ENCODE data around the gene CHST11.

The CHST11 gene

DNA sequence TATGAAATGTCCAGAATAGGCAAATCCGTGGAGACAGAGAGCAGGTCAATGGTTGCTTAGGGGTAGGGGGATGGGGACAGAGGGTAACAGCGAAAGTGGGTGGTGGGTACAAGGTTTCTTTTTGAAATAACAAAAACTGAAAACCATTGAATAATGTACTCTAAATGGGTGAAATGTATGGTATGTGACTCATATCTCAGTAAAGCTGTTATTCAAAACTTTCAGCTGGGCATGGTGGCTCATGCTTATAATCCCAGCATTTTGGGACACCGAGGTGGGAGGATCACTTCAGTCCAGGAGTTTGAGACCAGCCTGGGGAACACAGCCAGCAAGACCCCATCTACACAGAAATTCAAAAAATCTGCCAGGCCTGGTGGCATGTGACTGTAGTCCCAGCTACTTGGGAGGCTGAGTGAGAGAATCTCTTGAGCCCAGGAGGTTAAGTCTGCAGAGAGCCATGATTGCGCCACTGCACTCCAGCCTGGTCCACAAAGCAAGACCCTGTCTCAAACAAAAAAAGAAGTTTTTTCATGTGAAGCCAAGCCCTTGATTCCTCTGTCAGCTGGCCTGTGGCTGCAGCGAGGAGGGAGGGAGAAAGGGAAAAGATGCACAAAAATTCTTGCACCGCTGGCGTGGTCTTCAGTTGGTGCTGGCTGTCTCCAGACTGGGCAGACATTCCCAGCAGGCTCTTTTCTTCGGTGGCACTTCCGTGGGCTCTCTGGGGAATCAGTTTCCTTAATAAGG is 253.1 kb downstream of the CHST11 start:
- no peak for DNase-seq (ENCODE audit: extremely low read depth in 1 of 2, low read depth in 1 of 2)

DNA sequence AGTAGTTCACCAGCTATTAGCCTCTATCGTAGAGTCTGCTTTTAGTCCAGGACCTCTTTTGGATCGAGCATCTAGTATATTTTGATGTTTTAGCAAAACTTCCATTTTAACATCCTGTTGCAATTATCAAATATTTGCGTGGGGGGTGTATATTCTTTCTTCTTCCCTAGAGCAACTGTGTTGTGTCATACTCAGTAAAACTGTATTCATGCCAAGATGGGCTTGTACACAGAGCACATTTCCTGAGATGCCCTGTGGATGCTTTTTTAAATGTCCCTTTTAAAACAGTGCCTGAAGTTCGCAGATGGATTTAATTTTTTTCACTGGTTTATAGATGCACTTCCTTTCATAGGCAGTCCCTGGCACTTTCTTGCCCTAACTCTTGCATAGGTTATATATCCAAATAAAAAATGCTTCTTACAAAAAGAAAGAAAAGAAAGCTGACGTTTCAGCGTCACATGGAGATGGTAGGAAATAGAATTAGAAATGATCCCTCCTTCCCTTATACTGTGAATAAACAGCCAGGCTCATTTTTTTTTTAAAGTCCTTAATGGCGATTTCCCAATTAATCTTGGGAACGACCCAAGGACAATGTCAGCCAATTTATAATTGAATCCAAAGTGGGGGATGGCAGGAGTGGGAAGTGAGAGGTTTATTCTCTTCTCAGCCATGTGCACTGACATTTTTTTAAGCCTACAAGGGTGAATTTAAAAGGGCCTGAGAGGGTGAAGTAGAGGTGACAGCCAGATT is 254.4 kb downstream of the CHST11 start:
- no peak for DNase-seq (ENCODE audit: extremely low read depth in 1 of 2, low read depth in 1 of 2)

DNA sequence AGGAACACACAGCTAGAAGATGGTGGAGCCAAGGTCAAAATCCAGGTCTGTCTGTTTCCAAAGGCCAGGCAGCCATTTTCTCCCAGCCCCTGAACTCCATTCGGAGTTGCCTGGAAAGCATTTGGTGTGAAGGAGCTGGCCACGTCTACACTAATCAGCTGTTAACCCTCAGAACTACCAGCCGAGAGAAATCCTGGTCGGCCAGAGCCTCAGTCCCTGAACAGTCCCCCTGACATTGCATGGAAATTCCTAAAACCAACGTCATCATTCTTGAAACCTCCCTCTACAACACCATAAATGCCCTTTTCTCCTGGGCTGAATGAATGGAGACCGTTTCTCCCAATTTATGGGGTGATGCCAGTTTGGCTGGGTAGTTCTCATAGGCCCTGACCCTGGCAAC is 255.7 kb downstream of the CHST11 start:
- no peak for DNase-seq (ENCODE audit: extremely low read depth in 1 of 2, low read depth in 1 of 2)

DNA sequence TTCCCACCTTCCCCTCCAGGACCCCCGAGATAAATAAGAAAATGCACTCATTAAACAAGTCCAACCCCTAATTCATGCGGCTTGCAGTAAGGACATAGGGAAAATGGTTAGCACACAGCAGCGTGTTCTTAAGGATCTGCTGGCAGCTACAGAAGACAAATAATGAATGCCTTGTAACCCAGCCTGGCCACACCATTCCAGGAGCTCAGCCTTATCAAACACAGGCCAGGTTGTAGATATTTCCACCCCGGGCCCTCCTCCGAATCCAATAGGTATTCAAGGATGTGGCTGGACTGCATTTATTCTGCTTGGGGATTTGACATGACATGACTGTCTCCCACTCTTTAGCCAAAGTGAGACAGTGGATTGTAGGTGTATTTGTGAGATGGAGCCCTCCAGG is 256.2 kb downstream of the CHST11 start:
- no peak for DNase-seq (ENCODE audit: extremely low read depth in 1 of 2, low read depth in 1 of 2)

DNA sequence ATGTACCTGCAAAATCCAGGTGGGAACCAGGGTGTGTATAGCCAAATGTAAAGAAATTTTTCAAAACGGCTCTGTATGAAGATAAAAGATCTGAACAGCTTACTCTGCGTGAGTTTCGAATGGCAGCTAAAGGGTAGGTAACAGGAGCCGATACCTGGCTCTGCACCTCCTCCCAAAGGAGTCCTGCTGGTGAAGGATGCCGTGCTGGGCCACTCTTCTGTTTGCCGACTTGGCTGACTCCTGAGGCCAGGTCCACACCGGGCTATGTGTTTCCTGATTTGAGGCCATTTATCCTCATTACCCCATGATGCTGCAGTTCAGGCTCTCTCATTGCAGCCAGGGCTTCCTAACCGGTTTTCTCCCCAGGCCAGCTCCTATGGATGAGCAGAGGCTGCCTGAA is 256.7 kb downstream of the CHST11 start:
- no peak for DNase-seq (ENCODE audit: extremely low read depth in 1 of 2, low read depth in 1 of 2)

DNA sequence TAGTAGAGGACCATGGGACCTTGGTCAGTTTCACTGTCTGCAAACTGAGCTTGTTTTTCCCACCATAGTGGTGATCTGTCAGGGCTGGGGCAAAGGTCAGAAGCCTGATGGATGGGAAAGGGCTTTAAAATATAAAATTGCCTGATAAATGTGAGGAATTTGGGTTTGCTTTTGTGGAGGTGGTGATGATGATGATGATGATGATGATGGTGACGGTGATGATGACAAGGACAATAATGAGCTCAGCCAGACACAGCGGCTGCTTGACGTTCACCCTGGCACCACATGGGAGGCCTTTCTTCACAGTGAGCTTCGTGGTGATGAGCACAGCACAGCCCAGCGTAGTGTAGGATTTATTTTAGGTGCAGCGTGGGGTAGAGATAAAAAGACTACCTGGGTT is 257.6 kb downstream of the CHST11 start:
- no peak for DNase-seq (ENCODE audit: extremely low read depth in 1 of 2, low read depth in 1 of 2)

DNA sequence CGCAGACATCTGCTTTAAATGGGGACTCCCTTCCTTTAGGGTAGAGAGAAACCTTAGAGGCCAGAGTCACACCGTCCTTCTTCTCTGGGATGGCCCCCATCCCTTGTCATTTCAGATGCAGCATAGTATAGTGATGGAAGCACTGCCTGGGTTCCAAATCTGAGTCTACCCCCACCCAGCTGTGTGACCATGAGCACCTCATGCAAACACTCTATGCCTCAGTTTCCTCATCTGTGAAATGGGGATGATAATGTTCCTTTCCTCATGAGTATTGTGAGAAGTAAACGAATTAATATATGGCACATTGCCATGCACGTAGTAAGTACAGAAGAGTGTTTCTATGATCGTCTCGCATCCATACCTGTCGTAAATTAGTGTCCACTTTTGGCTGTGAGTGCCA is 259.4 kb downstream of the CHST11 start:
- no peak for DNase-seq (ENCODE audit: extremely low read depth in 1 of 2, low read depth in 1 of 2)

DNA sequence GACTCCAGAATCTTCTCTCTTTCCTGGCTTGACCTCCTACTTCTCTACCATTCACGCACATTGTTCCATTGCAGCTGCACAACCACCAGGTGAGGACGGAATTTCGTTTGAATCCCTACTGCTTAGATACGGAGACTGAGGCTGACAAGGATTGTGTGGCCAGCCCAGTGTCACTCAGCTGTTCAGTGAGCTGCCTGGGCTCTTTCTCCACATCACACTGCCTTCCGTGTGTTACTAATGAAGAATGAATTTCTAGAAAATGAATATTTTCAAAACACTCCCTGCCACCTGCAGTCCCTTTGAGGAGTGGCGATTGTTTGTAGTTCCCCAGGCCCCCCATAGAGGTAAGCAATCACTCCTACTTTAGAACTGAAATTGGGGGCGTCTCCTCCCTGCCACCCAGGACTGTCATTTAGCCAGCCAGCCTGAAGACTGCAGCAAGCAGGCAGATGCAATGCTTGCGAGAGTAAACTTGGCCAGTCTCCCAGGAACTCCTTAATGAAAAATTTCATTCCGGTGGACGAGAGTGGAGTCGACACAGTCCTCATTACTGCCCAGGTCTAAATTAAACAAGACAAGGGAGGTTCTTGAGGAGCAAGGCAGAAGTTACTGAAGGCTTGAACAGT is 261.7 kb downstream of the CHST11 start:
- DNase-seq (ENCODE audit: extremely low read depth in 1 of 2, low read depth in 1 of 2), result no peak

DNA sequence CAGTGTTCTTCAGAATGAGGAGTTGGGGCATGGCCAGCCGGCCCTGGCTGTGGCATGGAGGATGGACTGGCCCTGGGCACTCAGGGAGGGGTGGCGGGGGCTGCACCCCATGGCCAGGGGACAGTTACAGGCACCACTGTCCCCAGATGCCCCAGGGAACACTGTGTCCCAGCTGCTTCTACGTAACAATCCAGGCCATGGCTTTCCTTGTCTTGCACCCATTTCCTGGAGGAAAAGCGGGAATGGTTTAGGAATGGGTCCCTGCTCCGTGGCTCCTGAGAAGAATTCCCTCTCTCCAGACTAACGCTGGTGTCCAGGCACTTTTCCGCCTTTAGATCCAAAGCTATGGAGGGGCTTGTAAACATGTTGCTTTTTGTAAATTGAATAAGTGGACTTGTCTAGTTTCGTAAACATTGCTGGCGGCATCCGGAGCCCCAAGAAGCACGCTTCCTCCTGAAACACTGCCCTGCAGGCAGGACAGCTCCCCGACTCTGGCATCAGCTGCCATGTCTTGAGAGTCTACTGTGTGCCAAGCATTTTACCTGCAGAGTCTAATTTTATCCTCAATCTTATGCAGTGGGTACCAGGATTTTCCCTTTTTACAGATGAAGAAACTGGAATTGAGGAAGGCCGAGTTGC is 263.1 kb downstream of the CHST11 start:
- DNase-seq (ENCODE audit: extremely low read depth in 1 of 2, low read depth in 1 of 2), result no peak

DNA sequence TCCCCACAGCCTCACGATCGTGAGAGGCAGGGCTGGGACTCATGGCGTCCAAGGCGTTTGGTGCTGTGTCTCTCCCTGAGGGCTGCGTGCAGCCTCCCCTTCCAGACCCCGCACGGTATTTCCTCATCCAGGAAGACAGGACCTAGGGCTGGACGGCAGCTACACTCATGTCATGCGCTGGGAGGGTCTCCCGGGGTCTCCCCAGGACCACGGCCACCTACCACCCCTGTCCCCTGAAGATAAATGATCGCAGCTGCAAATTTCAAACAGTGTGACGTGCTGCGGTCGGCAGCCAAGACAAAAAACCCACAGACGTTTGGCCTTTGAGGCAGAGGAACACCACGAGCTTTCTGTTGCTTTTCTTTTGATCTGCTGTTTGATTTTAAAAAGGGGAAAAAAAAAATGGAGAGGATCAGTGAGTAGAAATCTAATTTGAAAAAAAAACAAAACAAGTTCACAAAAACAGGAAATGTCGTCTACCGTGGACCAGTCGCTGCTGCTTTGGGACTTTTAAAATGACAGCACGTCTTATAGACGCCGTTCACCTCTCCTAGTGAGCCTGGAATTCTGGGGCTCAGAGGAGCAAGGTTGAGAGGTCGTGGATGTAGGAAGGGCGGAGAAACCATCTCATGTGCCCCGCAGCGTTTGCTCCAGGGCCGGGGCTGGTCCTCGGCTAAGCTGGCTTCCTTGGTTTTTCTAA is 263.7 kb downstream of the CHST11 start:
- peak; percentile 41 to 43 for DNase-seq (ENCODE audit: extremely low read depth in 1 of 2, low read depth in 1 of 2)

DNA sequence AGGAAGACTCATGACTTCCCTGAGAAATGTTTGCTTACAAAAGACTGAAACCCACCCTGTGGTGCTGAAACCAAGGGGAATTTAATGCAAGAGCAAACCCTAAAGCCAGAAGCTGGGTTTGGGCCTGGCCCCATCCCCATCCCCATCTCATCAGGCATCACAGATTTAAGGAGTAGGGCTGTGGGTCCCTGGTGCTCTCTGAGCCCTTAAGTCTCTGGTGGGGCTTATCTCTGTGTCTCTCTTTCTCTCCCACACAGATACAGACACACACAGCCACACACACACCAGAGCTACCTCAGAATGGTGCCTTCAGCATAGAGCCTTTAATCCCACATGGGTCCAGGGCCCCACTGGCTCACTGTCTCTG is 264.3 kb downstream of the CHST11 start:
- DNase-seq (ENCODE audit: extremely low read depth in 1 of 2, low read depth in 1 of 2), result no peak

DNA sequence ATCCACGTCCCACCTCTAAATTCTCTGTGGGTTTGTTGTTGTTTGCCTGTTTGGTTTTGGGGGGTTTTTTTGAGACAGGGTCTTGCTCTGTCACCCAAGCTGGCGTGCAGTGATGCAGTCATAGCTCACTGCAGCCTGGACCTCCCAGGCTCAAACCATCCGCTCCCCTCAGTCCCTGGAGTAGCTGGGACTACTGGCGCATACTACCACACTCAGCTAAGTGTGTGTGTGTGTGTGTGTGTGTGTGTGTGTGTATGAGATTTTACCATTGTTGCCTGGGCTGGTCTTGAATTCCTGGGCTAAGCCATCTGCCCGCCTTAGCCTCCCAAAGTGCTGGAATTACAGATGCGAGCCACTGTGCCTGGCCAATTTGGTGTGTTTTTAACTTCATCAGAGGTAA is 265.2 kb downstream of the CHST11 start:
- DNase-seq (ENCODE audit: extremely low read depth in 1 of 2, low read depth in 1 of 2), result no peak

DNA sequence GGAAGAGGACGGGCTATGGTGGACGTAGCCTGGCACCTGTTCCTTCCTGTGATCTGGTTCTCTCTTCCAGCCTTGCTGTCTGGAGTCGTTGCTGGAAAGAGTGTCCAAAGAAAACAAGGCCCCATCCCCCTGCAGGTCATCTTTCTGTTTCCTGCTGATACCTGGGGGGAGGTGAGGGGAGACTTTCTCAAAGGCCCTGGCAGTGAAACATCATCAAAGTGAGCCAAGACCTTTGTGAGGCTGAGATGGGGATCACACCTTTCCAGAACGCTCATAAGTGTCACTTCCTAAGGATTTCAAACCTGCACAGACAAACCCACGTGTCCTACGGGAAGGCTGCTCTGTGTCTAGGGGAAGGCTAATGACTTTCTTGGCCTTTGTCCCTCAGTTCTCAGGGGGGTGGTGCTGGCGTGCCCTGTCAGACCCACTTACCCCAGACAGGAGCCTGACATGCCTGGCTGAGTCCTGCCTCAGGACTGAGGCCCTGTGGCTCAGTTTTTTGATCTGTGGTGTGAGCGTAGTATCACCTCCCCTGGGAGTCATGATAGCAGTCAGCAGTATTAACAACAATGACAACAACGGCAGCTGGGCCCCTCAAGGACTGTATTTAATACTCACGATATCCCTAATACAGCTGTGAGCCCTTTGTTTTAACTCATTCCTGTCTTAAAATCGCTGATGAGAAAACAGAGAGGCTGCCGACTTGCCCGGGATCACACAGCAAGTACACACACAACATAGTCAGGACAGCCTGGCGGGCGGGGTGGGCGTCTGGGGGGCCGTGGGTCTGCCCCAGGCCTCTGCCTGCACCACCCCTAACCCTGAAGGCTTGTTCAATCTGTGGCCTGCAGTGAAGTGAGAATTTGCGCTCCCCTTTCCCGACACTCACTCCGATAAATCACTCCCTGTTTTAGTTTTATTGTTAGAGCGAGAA is 266.1 kb downstream of the CHST11 start:
- no peak for DNase-seq (ENCODE audit: extremely low read depth in 1 of 2, low read depth in 1 of 2)

DNA sequence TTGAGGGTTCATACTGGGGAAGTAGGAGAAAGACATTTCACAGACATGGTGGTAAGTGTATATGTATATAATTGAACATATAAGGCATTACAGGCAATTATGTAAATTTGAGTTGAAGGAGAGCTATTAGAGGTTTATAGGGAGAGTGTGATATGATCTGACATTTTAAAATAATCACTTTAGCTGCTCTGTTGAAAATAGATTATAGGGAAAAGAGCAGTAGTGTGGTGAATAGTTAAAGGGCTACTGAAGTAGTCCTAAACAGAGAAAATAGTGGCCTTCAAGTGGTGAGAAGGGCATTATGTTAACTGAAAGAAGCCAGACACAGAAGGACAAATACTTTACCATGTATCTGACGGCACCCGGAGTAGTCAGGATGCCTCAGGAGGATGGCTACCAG is 267.1 kb downstream of the CHST11 start:
- no peak for DNase-seq (ENCODE audit: extremely low read depth in 1 of 2, low read depth in 1 of 2)

DNA sequence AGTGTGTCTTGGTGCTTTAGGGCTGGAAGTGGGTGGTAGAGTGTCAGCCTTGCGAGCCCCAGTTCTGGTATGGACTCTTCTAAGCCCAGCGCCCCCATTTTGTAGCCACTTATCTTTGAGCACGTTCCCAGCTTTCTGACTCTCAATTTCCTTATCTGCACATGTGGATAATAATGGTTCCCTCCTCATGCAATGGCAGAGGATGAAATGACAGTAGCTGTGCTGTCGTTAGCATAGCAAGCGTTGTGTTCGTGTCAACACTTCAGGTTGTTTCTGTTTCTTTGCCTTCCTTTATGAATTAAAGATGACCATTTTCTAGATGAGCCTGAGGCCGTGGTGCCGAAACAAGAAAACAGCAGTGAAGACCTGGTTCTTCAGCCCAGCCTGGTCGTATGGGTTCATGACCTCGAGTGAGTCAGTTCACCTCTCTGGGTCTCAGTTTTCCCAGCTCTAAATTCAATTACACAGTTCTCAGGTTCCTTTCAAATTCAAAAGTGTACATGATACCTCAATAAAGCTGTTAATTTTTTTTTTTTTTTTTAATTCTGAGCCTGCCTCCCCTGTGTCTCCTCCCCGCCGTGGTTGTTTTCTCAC is 268.3 kb downstream of the CHST11 start:
- DNase-seq (ENCODE audit: extremely low read depth in 1 of 2, low read depth in 1 of 2), result no peak

DNA sequence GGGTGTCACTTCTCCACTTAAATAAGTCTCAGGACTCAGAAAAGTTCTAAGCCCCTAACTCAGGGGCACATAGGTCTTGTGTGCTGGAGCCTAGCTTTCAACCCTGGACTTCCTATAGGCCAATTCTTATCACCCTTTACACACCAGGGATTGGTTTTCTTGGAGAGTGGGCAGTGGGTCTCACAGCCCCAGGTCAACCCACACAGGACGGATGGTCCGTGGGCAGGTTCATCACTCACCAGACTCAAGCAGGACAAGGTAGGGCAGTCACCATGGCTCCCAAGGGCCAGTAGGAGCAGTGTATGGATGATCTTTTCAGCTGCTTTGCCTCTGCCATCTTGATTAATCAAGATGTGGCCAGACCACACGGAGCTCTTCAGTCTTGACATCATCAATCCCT is 268.9 kb downstream of the CHST11 start:
- DNase-seq (ENCODE audit: extremely low read depth in 1 of 2, low read depth in 1 of 2), result no peak

DNA sequence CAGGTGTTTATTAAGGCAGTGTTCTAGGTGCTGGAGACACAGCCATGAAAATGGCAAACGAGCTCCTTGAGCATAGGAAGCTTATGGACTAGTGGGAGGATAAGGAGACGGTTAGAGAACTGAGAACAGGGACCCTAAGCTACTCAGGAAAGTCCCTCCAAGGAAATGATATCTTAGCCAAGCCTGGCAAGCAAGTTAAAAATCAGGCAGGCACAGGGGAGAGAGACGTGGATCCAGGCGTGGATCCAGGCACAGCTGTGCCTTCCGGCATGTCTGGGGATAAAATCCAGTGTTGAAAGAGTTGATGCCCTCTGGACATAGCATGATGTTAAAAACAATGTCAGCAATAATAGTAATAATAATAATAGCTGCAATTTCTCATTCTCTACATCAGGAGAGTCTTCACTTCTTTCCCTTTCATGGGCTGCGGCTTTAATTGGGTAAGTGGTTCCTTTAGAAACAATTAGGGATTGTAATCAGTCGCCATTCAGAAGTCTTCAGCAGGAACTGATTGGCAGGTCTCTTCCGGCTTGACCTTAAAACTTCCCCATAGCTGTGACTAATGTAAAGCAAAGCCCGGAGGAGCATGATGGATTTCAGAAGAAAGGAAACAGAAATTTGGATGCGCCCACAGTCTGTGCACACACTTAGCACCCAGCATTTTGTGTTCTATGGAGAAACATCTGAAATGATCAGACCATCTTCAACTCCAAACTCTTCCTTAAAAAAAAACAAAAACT is 271.1 kb downstream of the CHST11 start:
- no peak for DNase-seq (ENCODE audit: extremely low read depth in 1 of 2, low read depth in 1 of 2)

DNA sequence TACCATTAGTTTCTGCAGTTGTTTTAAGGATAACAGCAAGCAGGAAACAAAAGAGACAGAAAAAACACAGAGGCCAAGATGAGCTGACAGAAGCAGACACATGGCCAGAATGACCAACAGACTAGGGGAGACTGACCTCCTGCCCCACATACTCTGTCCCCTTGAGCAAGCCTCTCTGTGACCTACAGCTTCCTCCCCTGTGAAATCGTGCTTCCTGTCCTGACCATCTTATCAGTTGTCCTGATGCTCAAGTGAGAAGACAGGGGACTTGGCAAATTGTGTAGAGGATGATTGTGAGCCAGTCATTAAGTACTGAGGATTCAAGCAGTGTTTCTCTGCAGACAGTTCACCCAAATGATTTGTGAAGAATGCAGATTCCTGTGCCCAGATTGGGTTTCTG is 272.3 kb downstream of the CHST11 start:
- no peak for DNase-seq (ENCODE audit: extremely low read depth in 1 of 2, low read depth in 1 of 2)
